ENCODE measurements around the gene MAP6.

The MAP6 gene

GRCh38 chr11:75627906-75628668 is 40.8 kb downstream of the MAP6 start:
- peak; percentile 74 for DNase-seq

DNA sequence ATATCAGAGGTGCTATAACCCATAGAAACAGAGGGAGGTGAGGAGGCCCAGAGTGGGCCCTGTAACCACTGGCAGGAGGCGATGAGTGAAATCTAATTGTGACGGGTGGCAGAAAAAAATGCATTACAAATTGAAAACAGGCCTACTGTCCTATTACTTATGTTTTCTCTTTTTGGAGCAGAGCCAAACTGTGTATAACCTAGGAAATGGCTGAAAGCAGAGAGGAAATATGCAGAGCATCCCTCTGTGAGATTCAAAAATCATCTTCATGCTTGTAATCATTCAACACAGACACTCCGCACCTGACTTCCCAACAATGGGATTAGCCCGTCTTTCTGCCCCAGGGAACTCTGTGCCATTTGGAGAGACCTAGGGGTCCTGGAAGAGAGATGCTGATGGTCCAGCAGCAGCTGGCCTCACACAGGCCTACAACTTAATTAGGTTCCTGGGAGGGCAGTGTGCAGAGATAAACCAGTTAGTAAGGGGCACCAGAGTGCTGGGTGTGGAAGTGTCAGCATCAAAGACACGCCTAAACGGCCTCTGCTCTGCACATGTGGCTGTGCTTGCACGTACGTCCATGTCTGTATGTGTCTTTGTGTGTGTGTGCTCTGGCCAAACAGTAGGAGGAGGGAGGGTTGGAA is 41.8 kb downstream of the MAP6 start:
- DNase-seq, result peak; percentile 45

GRCh38 chr11:75625991-75626888 is 42.6 kb downstream of the MAP6 start:
- peak; percentile 89 for DNase-seq

DNA sequence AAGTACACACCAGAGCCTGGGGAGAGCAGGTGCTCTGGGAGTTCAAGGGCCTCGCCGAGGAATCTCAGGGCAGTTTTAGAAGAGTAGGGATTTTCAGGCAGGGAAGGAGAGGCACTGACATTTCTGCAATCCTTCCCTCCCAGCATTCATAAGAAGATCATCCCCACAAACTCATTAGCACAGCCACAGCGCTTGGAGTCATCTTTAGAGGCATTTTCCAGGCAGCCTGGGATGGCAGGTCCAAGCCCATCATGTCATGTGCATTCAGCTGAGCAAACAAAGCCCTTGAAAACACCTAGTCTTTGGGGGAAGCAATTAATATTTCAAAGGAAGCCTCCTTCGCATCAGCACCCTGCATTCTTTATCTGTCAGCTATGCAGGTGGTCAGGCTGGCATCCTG is 43.8 kb downstream of the MAP6 start:
- peak; percentile 28 for DNase-seq

- DNase-seq, result no peak
These were observed 52.6 kb downstream of the MAP6 start for GRCh38 chr11:75616281-75616680.

- peak; percentile 22 for DNase-seq
These were observed 53.1 kb downstream of the MAP6 start for GRCh38 chr11:75615751-75616150.

DNA sequence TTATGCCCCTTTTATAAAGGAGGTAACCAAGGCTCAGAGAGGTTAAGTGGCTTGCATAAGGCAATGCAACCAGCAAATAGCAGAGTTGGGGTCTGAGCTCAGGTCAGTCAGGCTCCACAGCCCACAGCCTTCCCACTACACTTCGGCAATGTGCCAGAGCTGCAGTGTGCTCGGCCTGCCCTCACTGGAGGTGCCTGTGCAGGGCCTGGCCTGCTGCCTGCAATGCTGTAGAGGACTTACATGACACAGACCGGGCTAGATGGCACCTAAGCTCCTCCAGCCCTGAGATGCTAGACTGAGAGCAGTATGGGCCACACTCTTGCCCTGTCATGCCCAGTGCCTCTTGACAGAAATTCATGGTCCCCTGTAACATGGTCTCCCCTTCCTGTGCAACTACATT is 57.0 kb downstream of the MAP6 start:
- peak; percentile 26 for DNase-seq

DNA sequence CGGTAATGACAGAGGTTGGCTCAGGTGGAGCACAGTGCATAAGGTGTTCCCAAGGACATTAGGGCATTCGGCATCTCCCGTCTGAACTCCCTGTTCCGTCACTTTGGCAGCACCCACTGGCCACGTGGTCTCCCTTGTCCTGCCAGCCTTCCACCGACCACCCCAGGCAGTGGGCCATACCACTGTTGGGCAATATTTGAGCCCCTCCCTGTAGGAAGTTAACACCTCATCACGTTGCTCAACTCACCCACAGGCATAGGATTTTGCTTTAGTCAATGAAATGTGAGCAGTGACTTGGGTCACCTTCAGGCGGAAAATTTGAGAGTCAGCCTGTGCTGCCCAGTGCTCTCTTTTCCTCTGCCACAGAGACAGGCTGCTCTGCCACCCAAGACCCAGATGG is 62.7 kb downstream of the MAP6 start:
- peak; percentile 26 for DNase-seq

- no peak for DNase-seq
These were observed 64.8 kb downstream of the MAP6 start for GRCh38 chr11:75603791-75604736.

GRCh38 chr11:75602951-75603350 is 65.9 kb downstream of the MAP6 start:
- DNase-seq, result peak; percentile 72

GRCh38 chr11:75601494-75601893 is 67.3 kb downstream of the MAP6 start:
- DNase-seq, result no peak

- DNase-seq, result no peak
These were observed 68.5 kb downstream of the MAP6 start for GRCh38 chr11:75600356-75600755.

GRCh38 chr11:75598900-75599299 is 69.9 kb downstream of the MAP6 start:
- DNase-seq, result peak; percentile 35

DNA sequence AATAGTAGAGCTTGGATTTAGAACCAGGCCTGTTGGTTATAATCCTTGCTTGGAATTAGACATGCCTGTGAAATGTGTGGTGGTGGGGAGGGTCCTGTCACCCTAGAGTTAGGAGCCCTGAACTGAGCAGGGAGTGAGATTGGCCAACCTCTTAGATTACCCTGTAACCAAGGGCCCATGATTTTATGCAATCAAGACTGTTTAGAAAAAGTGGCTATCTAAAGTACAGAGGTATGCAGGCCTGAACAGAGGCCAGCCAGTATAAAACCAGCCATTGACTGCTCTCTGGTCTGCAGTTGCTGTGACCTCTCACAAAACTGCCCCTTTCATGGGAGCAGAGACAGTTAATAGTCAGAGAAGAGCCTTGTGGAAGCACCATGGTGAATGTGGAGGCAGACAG is 70.6 kb downstream of the MAP6 start:
- DNase-seq, result no peak

GRCh38 chr11:75597636-75598035 is 71.2 kb downstream of the MAP6 start:
- DNase-seq, result peak; percentile 74

GRCh38 chr11:75596914-75597313 is 71.9 kb downstream of the MAP6 start:
- no peak for DNase-seq

DNA sequence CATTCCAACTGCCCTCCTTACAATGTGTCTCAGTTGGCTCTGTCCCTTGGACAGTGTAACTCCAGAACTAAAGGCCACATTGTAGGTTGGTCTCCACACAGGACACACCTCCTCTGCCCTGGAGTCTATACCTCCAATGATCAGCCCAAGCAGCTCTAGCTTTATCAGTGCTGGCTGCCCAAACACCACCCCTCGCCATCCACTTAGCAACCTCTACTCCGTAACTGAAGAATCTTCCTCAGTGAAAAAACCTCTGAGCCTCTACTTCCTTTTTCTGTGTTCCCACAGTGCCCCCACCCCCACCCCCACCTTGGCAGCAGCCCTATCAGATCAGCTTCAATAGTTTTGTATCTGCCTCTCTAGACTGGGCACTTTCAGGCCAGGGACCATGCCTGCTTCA is 73.4 kb downstream of the MAP6 start:
- no peak for DNase-seq

- DNase-seq, result no peak
These were observed 74.6 kb downstream of the MAP6 start for GRCh38 chr11:75594211-75594610.

- no peak for DNase-seq
These were observed 75.4 kb downstream of the MAP6 start for GRCh38 chr11:75593286-75593915.

- DNase-seq, result no peak
These were observed 76.1 kb downstream of the MAP6 start for GRCh38 chr11:75592715-75593114.

- DNase-seq, result no peak
These were observed 76.9 kb downstream of the MAP6 start for GRCh38 chr11:75591966-75592365.

- no peak for DNase-seq
These were observed 77.5 kb downstream of the MAP6 start for GRCh38 chr11:75591371-75591770.

Measured in islet precursor cell (in vitro differentiated cells).